CD4-positive, alpha-beta T cell treated with Interferon gamma for 1 hour (primary cell): ENCODE results near the gene DCTD.

Experiments
- DNase-seq: peaks from one replicate; pipeline ENCODE4 v3.0.0-alpha.2; 2020

Gene DCTD

GRCh38 chr4:182888891-182889290 lies 28.3 kb downstream of the DCTD start:
- no peak for DNase-seq

GRCh38 chr4:182886768-182887167 lies 30.4 kb downstream of the DCTD start:
- DNase-seq = no peak

GRCh38 chr4:182886205-182886604 lies 31.0 kb downstream of the DCTD start:
- no peak for DNase-seq

GRCh38 chr4:182885738-182886077 lies 31.5 kb downstream of the DCTD start:
- no peak for DNase-seq

GRCh38 chr4:182885022-182885737 lies 32.0 kb downstream of the DCTD start:
- no peak for DNase-seq

- DNase-seq = no peak
These were observed 33.1 kb downstream of the DCTD start for GRCh38 chr4:182884040-182884439.

GRCh38 chr4:182883351-182883750 lies 33.8 kb downstream of the DCTD start:
- no peak for DNase-seq

GRCh38 chr4:182881914-182882313 lies 35.3 kb downstream of the DCTD start:
- DNase-seq = no peak

- DNase-seq = no peak
These were observed 36.5 kb downstream of the DCTD start for GRCh38 chr4:182880387-182881356.

- DNase-seq = no peak
These were observed 37.3 kb downstream of the DCTD start for GRCh38 chr4:182879913-182880312.

- DNase-seq = no peak
These were observed 38.3 kb downstream of the DCTD start for GRCh38 chr4:182878633-182879495.

GRCh38 chr4:182877326-182877883 lies 39.8 kb downstream of the DCTD start:
- no peak for DNase-seq

GRCh38 chr4:182876427-182876826 lies 40.8 kb downstream of the DCTD start:
- DNase-seq = no peak

GRCh38 chr4:182875453-182876405 lies 41.5 kb downstream of the DCTD start:
- DNase-seq = no peak

- DNase-seq = no peak
These were observed 42.3 kb downstream of the DCTD start for GRCh38 chr4:182874797-182875345.

- DNase-seq = no peak
These were observed 42.9 kb downstream of the DCTD start for GRCh38 chr4:182874304-182874751.

GRCh38 chr4:182873726-182874125 lies 43.5 kb downstream of the DCTD start:
- no peak for DNase-seq

- DNase-seq = no peak
These were observed 43.9 kb downstream of the DCTD start for GRCh38 chr4:182873289-182873688.

GRCh38 chr4:182872886-182873285 lies 44.3 kb downstream of the DCTD start:
- no peak for DNase-seq

- DNase-seq = no peak
These were observed 45.6 kb downstream of the DCTD start for GRCh38 chr4:182871616-182872015.

GRCh38 chr4:182869697-182870096 lies 47.5 kb downstream of the DCTD start:
- no peak for DNase-seq
